ENCODE measurements around the gene TMEM150A. TPM values are rescaled to one million over a fixed set of nuclear protein-coding genes. Genes with fewer than 3 reads are reported as not detected.

Gene TMEM150A
- total and polyA plus RNA-seq, 2 of the 13 experiments (the other 11 are each of a cell fraction or from before 2014, with no cell fraction given) = 30.1 to 70.4 TPM

DNA sequence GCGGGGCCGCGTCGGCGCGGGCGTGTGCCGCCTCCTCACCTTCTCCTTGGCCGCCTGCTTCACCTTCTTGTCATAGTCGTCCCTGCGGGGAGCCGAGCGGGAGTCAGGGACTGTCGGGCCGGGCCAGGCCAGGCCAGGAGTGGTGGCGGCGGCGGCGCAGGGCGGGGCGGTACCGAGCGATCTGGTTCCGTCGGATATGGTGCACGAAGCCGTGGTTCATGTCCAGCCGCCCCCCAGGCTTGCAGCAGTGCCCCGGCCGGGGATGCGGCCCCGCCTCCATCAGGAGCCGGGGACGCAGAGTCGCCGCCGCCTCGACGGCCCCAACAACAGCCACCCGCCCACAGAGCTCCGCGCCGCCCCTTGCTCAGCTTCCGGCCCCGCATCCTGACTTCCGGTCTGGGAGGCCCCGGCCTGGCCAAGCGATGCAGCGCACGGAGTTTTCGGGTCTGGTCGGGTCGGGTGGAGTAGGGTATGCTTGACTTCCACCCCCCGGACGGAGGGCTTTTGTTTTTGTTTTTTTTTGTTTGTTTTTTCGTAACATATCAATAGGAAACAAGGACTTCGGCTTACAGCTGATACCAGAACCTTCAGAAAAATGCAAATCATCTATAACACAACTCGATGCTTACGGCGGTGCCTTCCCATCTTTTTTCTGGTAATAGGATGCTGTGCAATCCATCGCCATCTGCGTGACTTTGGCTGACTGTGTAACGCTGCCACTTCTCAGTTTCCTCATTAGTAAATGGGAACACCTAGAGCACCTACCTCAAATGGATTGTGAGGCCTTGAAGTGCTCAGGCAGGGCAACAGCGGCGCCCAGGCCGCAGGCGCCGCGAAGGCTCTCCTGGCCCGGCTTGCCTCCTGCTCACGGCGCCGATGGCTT is 9.4 kb upstream of the TMEM150A start, which contains the start of gene C2orf68 (continued):
- TF ChIP-seq BRD4 (CRISPR knock-in tag; IDR thresholded peaks at IDR 0.05) (peak; percentile 74; the same call in 1 of the 2 replicates), ZNF350 (CRISPR knock-in tag; IDR thresholded peaks at IDR 0.05; ENCODE audit: borderline replicate concordance, low read depth) (peak; percentile 91; the same call in 1 of the 2 replicates), ATF1 (CRISPR knock-in tag; IDR thresholded peaks at IDR 0.05) (no peak), ZSCAN9 (CRISPR knock-in tag; IDR thresholded peaks at IDR 0.05; ENCODE audit: borderline replicate concordance) (peak; percentile 86), HNRNPK (IDR thresholded peaks at IDR 0.05; ENCODE audit: low read depth, low read length, poor library complexity, severe bottlenecking) (peak; percentile 67), GZF1 (CRISPR knock-in tag; IDR thresholded peaks at IDR 0.05) (no peak; the same call in 1 of the 2 replicates), ZNF816 (CRISPR knock-in tag; IDR thresholded peaks at IDR 0.05; ENCODE audit: borderline replicate concordance) (no peak; the same call in 1 of the 2 replicates), TAF1 (CRISPR knock-in tag; IDR thresholded peaks at IDR 0.05) (peak; percentile 81), EED (CRISPR knock-in tag; IDR thresholded peaks at IDR 0.05) (peak; percentile 90), ZBTB21 (CRISPR knock-in tag; IDR thresholded peaks at IDR 0.05) (no peak; the same call in 1 of the 2 replicates), THAP11 (CRISPR knock-in tag; IDR thresholded peaks at IDR 0.05) (peak; percentile 94), GATA4 (IDR thresholded peaks at IDR 0.05; ENCODE audit: borderline replicate concordance, low read depth) (peak; percentile 49; the same call in 1 of the 2 replicates), AKAP8 (CRISPR knock-in tag; IDR thresholded peaks at IDR 0.05) (peak; percentile 51; the same call in 1 of the 2 replicates), NR2F2 (IDR thresholded peaks at IDR 0.05; ENCODE audit: borderline replicate concordance, low read depth) (no peak), YEATS2 (CRISPR knock-in tag; IDR thresholded peaks at IDR 0.05; ENCODE audit: borderline replicate concordance) (peak; percentile 100), HOXD1 (CRISPR knock-in tag; IDR thresholded peaks at IDR 0.05) (peak; percentile 33; the same call in 1 of the 2 replicates)
- TF ChIP-seq, protein P1, sequence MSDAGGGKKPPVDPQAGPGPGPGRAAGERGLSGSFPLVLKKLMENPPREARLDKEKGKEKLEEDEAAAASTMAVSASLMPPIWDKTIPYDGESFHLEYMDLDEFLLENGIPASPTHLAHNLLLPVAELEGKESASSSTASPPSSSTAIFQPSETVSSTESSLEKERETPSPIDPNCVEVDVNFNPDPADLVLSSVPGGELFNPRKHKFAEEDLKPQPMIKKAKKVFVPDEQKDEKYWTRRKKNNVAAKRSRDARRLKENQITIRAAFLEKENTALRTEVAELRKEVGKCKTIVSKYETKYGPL (CRISPR knock-in tag; IDR thresholded peaks at IDR 0.05) = no peak
- TF ChIP-seq, protein P2, sequence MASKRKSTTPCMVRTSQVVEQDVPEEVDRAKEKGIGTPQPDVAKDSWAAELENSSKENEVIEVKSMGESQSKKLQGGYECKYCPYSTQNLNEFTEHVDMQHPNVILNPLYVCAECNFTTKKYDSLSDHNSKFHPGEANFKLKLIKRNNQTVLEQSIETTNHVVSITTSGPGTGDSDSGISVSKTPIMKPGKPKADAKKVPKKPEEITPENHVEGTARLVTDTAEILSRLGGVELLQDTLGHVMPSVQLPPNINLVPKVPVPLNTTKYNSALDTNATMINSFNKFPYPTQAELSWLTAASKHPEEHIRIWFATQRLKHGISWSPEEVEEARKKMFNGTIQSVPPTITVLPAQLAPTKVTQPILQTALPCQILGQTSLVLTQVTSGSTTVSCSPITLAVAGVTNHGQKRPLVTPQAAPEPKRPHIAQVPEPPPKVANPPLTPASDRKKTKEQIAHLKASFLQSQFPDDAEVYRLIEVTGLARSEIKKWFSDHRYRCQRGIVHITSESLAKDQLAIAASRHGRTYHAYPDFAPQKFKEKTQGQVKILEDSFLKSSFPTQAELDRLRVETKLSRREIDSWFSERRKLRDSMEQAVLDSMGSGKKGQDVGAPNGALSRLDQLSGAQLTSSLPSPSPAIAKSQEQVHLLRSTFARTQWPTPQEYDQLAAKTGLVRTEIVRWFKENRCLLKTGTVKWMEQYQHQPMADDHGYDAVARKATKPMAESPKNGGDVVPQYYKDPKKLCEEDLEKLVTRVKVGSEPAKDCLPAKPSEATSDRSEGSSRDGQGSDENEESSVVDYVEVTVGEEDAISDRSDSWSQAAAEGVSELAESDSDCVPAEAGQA (IDR thresholded peaks at IDR 0.05; ENCODE audit: low read depth) = peak; percentile 76
- TF ChIP-seq, protein P2 (CRISPR knock-in tag; IDR thresholded peaks at IDR 0.05; ENCODE audit: borderline replicate concordance) = no peak
- TF ChIP-seq, protein P3, sequence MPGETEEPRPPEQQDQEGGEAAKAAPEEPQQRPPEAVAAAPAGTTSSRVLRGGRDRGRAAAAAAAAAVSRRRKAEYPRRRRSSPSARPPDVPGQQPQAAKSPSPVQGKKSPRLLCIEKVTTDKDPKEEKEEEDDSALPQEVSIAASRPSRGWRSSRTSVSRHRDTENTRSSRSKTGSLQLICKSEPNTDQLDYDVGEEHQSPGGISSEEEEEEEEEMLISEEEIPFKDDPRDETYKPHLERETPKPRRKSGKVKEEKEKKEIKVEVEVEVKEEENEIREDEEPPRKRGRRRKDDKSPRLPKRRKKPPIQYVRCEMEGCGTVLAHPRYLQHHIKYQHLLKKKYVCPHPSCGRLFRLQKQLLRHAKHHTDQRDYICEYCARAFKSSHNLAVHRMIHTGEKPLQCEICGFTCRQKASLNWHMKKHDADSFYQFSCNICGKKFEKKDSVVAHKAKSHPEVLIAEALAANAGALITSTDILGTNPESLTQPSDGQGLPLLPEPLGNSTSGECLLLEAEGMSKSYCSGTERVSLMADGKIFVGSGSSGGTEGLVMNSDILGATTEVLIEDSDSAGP (CRISPR knock-in tag; IDR thresholded peaks at IDR 0.05; ENCODE audit: borderline replicate concordance) = peak; percentile 92
- TF ChIP-seq, protein P4, sequence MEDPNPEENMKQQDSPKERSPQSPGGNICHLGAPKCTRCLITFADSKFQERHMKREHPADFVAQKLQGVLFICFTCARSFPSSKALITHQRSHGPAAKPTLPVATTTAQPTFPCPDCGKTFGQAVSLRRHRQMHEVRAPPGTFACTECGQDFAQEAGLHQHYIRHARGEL (CRISPR knock-in tag; IDR thresholded peaks at IDR 0.05) = 0 out of 2 replicates have a peak, but pooled peaks have one; percentile 80
